Gastroesophageal sphincter (tissue), 3 donors: Measurements from ENCODE around the gene PANX2.
"Not testable (repeated sequence)": the region's sequence is repeated elsewhere in the genome, so short reads cannot be mapped to it uniquely, and the experiment has no call there.

Experiments used
- CTCF ChIP-seq, 4 experiments: fragments of 200-600 bp in 2 of 4; fragments of 450-650 bp in 2 of 4; sonication (generic) in 1 of 4; IDR thresholded peaks; one replicate each; pipeline ENCODE4 v1.5.1; 2017 to 2019; ENCODE audit warnings: antibody characterized with exemption in 4 of 4, mild to moderate bottlenecking in 2 of 4, moderate library complexity in 2 of 4
- POLR2A ChIP-seq, 2 donors: fragments of 450-650 bp; IDR thresholded peaks; one replicate each; pipeline ENCODE4 v1.6.1; 2017; ENCODE audit warnings: antibody characterized with exemption in 2 of 2, mild to moderate bottlenecking in 2 of 2, moderate library complexity in 1 of 2

GRCh38 chr22:50168490-50169180, 1.9 kb upstream of the PANX2 start:
- TF ChIP-seq CTCF, POLR2A (IDR thresholded peaks at IDR 0.05): not testable (repeated sequence)
